Spinal cord (tissue), 4 donors: Measurements from ENCODE around the gene SNRPF. TPM values are rescaled to one million over a fixed set of nuclear protein-coding genes. Genes with fewer than 3 reads are reported as not detected.

Experiments
- polyA plus RNA-seq, 2 donors: library from polyadenylated mRNA; unstranded; fragments of 120-200 nt; gene quantifications; one replicate each; pipeline ENCODE4 v1.2.1, GENCODE V29; 2013; ENCODE audit not compliant: insufficient read length in 2 of 2
- total RNA-seq, 2 donors: library from RNA; depleted of rRNA in 1 of 2; stranded (reverse); fragments of 120-200 nt in 1 of 2; fragments of >200 nt in 1 of 2; gene quantifications; one replicate each; pipeline versions ENCODE4 v1.2.3 to v1.2.4, GENCODE V29; 2013 to 2014

The SNRPF gene
- total and polyA plus RNA-seq, 4 donors = 16.3 to 63.7 (median 36.8) TPM

Other genes starting within 250 kb of the SNRPF start
- gene NTN4, start 68.2 kb upstream of the SNRPF start, total RNA-seq = 10 to 100 TPM; 10.2 to 16.6 TPM
- gene NTN4, start 68.2 kb upstream of the SNRPF start, polyA plus RNA-seq = 10 to 100 TPM; 17.8 to 22.9 TPM
- gene CCDC38, start 83.7 kb downstream of the SNRPF start, total RNA-seq = not detected
- gene CCDC38, start 83.7 kb downstream of the SNRPF start, polyA plus RNA-seq = under 1 TPM; 0.67 to 0.75 TPM
- under 1 TPM; 0.39 to 0.69 TPM for gene AMDHD1, start 84.4 kb downstream of the SNRPF start, total RNA-seq
- under 1 TPM; 0.33 to 0.87 TPM for gene AMDHD1, start 84.4 kb downstream of the SNRPF start, polyA plus RNA-seq
- 1 to 10 TPM in 1 of 2 donors, under 1 TPM in 1; 0.33 to 1.6 TPM for gene HAL, start 137.4 kb downstream of the SNRPF start, total RNA-seq
- under 1 TPM in 1 of 2 donors, not detected in 1; 0.29 TPM for gene HAL, start 137.4 kb downstream of the SNRPF start, polyA plus RNA-seq
- 10 to 100 TPM; 59.7 to 93.3 TPM for gene LTA4H, start 176.6 kb downstream of the SNRPF start, total RNA-seq
- gene LTA4H, start 176.6 kb downstream of the SNRPF start, polyA plus RNA-seq = 10 to 100 TPM; 60.3 to 61.3 TPM